IMR-90 (cell line): ENCODE results near the gene MYOM1. TPM values are rescaled to one million over a fixed set of nuclear protein-coding genes. Genes with fewer than 3 reads are reported as not detected.

Experiments used
- ATAC-seq: fragments of 200-7000 bp; cut with Tn5 transposase; 2 replicates; pipeline ENCODE4 v1.9.1; 2020; ENCODE audit warnings: low read depth, mild to moderate bottlenecking, moderate library complexity
- BruUV-seq: library from RNA; stranded (reverse); fragments of 400-500 nt; replicated peaks from 2 replicates; lab custom pipeline; 2021; lab: Mats Ljungman, UMichigan
- CTCF ChIA-PET: fragments of 300-600 bp; formaldehyde crosslinking; extraction: SDS; loops from one replicate; lab custom pipeline; 2021; ENCODE audit warnings: antibody characterized with exemption; lab: Yijun Ruan, JAX
- POLR2A ChIA-PET: fragments of 300-600 bp; sonication (Branson Sonifier 250); formaldehyde crosslinking; loops from one replicate; lab custom pipeline; 2022; ENCODE audit warnings: antibody characterized with exemption; ENCODE audit not compliant: unreplicated experiment; lab: Charles Lee
- DNase-seq: peaks from one replicate; pipeline ENCODE4 v3.0.0; 2013
- H2AFZ ChIP-seq: replicated peaks from 2 replicates; pipeline ENCODE3; 2013; ENCODE audit warnings: low read length, mild to moderate bottlenecking; ENCODE audit not compliant: poor library complexity
- H2AK5ac ChIP-seq: 2 replicates; pipeline ENCODE4 v1.6.1; 2013; ENCODE audit warnings: low read depth, low read length, inconsistent platforms
- H2AK9ac ChIP-seq: replicated peaks from 2 replicates; pipeline ENCODE3; 2013; ENCODE audit warnings: mild to moderate bottlenecking, low read depth, low read length, moderate library complexity; ENCODE audit not compliant: poor library complexity
- H2BK120ac ChIP-seq: 2 replicates; pipeline ENCODE4 v1.6.1; 2013; ENCODE audit warnings: low read depth, low read length, inconsistent platforms
- H2BK15ac ChIP-seq: 3 replicates; pipeline ENCODE4 v1.6.1; 2013; ENCODE audit warnings: low read depth, low read length, inconsistent platforms
- H2BK20ac ChIP-seq: 2 replicates; pipeline ENCODE4 v1.6.1; 2013; ENCODE audit warnings: low read depth, mild to moderate bottlenecking, inconsistent platforms, low read length, moderate library complexity
- H2BK5ac ChIP-seq: 2 replicates; pipeline ENCODE4 v1.6.1; 2013; ENCODE audit warnings: mild to moderate bottlenecking, low read depth, low read length, inconsistent platforms; ENCODE audit not compliant: poor library complexity, severe bottlenecking
- H3K14ac ChIP-seq: replicated peaks from 2 replicates; pipeline ENCODE4 v1.6.1; 2013; ENCODE audit warnings: low read depth, low read length, inconsistent platforms
- H3K18ac ChIP-seq: 2 replicates; pipeline ENCODE4 v1.6.1; 2013; ENCODE audit warnings: low read depth, low read length, control low read depth
- H3K23ac ChIP-seq: 2 replicates; pipeline ENCODE4 v1.6.1; 2013; ENCODE audit warnings: low read depth, low read length, inconsistent platforms
- H3K27ac ChIP-seq: 2 replicates; pipeline ENCODE4 v1.5.1; 2013; ENCODE audit warnings: mild to moderate bottlenecking, control low read depth, low read length; ENCODE audit not compliant: insufficient read depth
- H3K27me3 ChIP-seq: 2 replicates; pipeline ENCODE4 v1.6.1; 2013; ENCODE audit warnings: low read length; ENCODE audit not compliant: control insufficient read depth, insufficient read depth
- H3K36me3 ChIP-seq: 2 replicates; pipeline ENCODE4 v1.6.1; 2013; ENCODE audit warnings: low read length, mixed read lengths; ENCODE audit not compliant: control insufficient read depth, insufficient read depth
- H3K4ac ChIP-seq: 2 replicates; pipeline ENCODE4 v1.6.1; 2013; ENCODE audit warnings: low read depth, low read length, inconsistent platforms
- H3K4me1 ChIP-seq: 2 replicates; pipeline ENCODE4 v1.6.1; 2013; ENCODE audit warnings: low read length, mixed read lengths; ENCODE audit not compliant: control insufficient read depth, insufficient read depth
- H3K4me2 ChIP-seq: 2 replicates; pipeline ENCODE4 v1.6.1; 2013; ENCODE audit warnings: low read depth, mild to moderate bottlenecking, control low read depth, low read length, moderate library complexity
- H3K4me3 ChIP-seq: 2 replicates; pipeline ENCODE4 v1.5.1; 2013; ENCODE audit warnings: low read depth, mild to moderate bottlenecking, control low read depth, low read length, moderate library complexity; ENCODE audit not compliant: insufficient read depth
- H3K56ac ChIP-seq: 2 replicates; pipeline ENCODE4 v1.6.1; 2013; ENCODE audit warnings: low read length, inconsistent platforms; ENCODE audit not compliant: insufficient read depth; ENCODE audit errors: extremely low read depth
- H3K79me1 ChIP-seq, 2 experiments: 2 replicates each; pipeline ENCODE4 v1.6.1; 2013; ENCODE audit warnings: low read length in 2 of 2, inconsistent platforms in 1 of 2, low read depth in 1 of 2
- H3K9ac ChIP-seq: 2 replicates; pipeline ENCODE4 v1.6.1; 2013; ENCODE audit warnings: low read depth, low read length, control low read depth
- H3K9me1 ChIP-seq: 2 replicates; pipeline ENCODE4 v1.6.1; 2013; ENCODE audit warnings: low read length, inconsistent platforms; ENCODE audit not compliant: insufficient read depth
- H3K9me3 ChIP-seq: 2 replicates; pipeline ENCODE4 v1.6.1; 2013; ENCODE audit warnings: low read length; ENCODE audit not compliant: control insufficient read depth, insufficient read depth
- H4K20me1 ChIP-seq: 2 replicates; pipeline ENCODE4 v1.6.1; 2013; ENCODE audit warnings: low read length, inconsistent platforms; ENCODE audit not compliant: insufficient read depth
- H4K5ac ChIP-seq: 2 replicates; pipeline ENCODE4 v1.6.1; 2013; ENCODE audit warnings: mild to moderate bottlenecking, low read depth, low read length, control low read depth
- H4K8ac ChIP-seq, 2 experiments: 2 replicates each; pipeline ENCODE4 v1.6.1; 2013; ENCODE audit warnings: low read depth in 2 of 2, low read length in 2 of 2, control low read depth in 1 of 2, inconsistent platforms in 1 of 2
- H4K91ac ChIP-seq: 2 replicates; pipeline ENCODE4 v1.6.1; 2013; ENCODE audit warnings: low read depth, low read length, inconsistent platforms; ENCODE audit not compliant: insufficient read depth
- BHLHE40 ChIP-seq: fragments of 150-350 bp; IDR thresholded peaks from 2 replicates; pipeline ENCODE4 v1.6.1; 2016; ENCODE audit warnings: mild to moderate bottlenecking, low read depth, low read length
- CEBPB ChIP-seq: IDR thresholded peaks from 2 replicates; pipeline ENCODE4 v1.6.1; 2012; ENCODE audit warnings: low read depth, low read length, improper control_type of control experiment
- CHD1 ChIP-seq: IDR thresholded peaks from 2 replicates; pipeline ENCODE4 v1.6.1; 2012; ENCODE audit warnings: low read depth, low read length, improper control_type of control experiment
- CTCF ChIP-seq: conservative IDR thresholded peaks from 2 replicates; pipeline ENCODE4 v1.5.1; 2012; ENCODE audit warnings: mild to moderate bottlenecking, low read depth, low read length, improper control_type of control experiment
- ELK1 ChIP-seq: fragments of 150-350 bp; IDR thresholded peaks from 2 replicates; pipeline ENCODE4 v1.6.1; 2016; ENCODE audit warnings: low read depth, mild to moderate bottlenecking, low read length, moderate library complexity, borderline replicate concordance
- FOS ChIP-seq: fragments of 150-350 bp; IDR thresholded peaks from 2 replicates; pipeline ENCODE4 v1.6.1; 2016; ENCODE audit warnings: low read depth, low read length
- MAFK ChIP-seq: IDR thresholded peaks from 2 replicates; pipeline ENCODE4 v1.6.1; 2012; ENCODE audit warnings: low read depth, low read length, improper control_type of control experiment
- MAZ ChIP-seq: IDR thresholded peaks from 2 replicates; pipeline ENCODE4 v1.6.1; 2012; ENCODE audit warnings: low read depth, mild to moderate bottlenecking, low read length, improper control_type of control experiment, moderate library complexity, borderline replicate concordance
- MXI1 ChIP-seq: IDR thresholded peaks from 2 replicates; pipeline ENCODE4 v1.6.1; 2012; ENCODE audit warnings: low read depth, mild to moderate bottlenecking, low read length, moderate library complexity, borderline replicate concordance
- NFE2L2 ChIP-seq: fragments of 150-350 bp; IDR thresholded peaks from 2 replicates; pipeline ENCODE4 v1.6.1; 2016; ENCODE audit warnings: low read depth, mild to moderate bottlenecking, low read length
- POLR2A ChIP-seq: IDR thresholded peaks from 2 replicates; pipeline ENCODE4 v1.6.1; 2012; ENCODE audit warnings: mild to moderate bottlenecking, low read depth, low read length
- RAD21 ChIP-seq: IDR thresholded peaks from 2 replicates; pipeline ENCODE4 v1.6.1; 2012; ENCODE audit warnings: low read length, improper control_type of control experiment
- RCOR1 ChIP-seq: IDR thresholded peaks from 2 replicates; pipeline ENCODE4 v1.6.1; 2012; ENCODE audit warnings: mild to moderate bottlenecking, low read length, improper control_type of control experiment; ENCODE audit not compliant: insufficient replicate concordance
- RFX5 ChIP-seq: IDR thresholded peaks from 2 replicates; pipeline ENCODE4 v1.8.0; 2012; ENCODE audit warnings: low read depth, mild to moderate bottlenecking, low read length, moderate library complexity
- SMC3 ChIP-seq: fragments of 150-350 bp; IDR thresholded peaks from 2 replicates; pipeline ENCODE4 v1.6.1; 2016; ENCODE audit warnings: low read depth, mild to moderate bottlenecking, antibody characterized with exemption, low read length, moderate library complexity
- WGBS, 2 experiments: methylation state at CpG; one replicate each; pipeline versions ENCODE4 v1.1.5 to v1.1.7; 2013; ENCODE audit warnings: missing lambda C conversion rate in 2 of 2; ENCODE audit not compliant: insufficient read length in 1 of 2; ENCODE audit errors: extremely low coverage in 2 of 2; 5-methylcytosine and 5-hydroxymethylcytosine counted together
- dilution Hi-C: fragments of 300-500 bp; cut with HindIII; formaldehyde crosslinking; loops from one replicate; pipeline ENCODE4 v1.14.3; 2018; ENCODE audit warnings: low sequenced_read_pairs; ENCODE audit not compliant: unreplicated experiment
- in situ Hi-C: fragments of 300-500 bp; cut with MboI; formaldehyde crosslinking; loops from 3 replicates; pipeline ENCODE4 v1.14.3; 2019; ENCODE audit warnings: low sequenced_read_pairs, inconsistent platforms, mixed read lengths
- intact Hi-C: fragments of 100-400 bp; cut with micrococcal nuclease; formaldehyde crosslinking; loops from 2 replicates; pipeline ENCODE4 v1.10.0; 2022
- polyA plus RNA-seq, 3 experiments: library from polyadenylated mRNA; depleted of rRNA; stranded (reverse); fragments of >200 nt; gene quantifications; 2 replicates each; pipeline ENCODE4 v1.2.3, GENCODE V29; 2012; ENCODE audit warnings: low replicate concordance in 1 of 3
- total RNA-seq: library from RNA; depleted of rRNA; stranded (reverse); fragments of >200 nt; gene quantifications from 2 replicates; pipeline ENCODE4 v1.2.3, GENCODE V29; 2012

MYOM1 gene
- total and polyA plus RNA-seq, 2 of the 4 experiments (the other 2 are of a cell fraction) = under 0.01 to 0.10 TPM

GRCh38 chr18:3029215-3029952 is 190.4 kb downstream of the MYOM1 start:
- H2BK120ac ChIP-seq = peak overlapping the region; percentile 97
- H4K91ac ChIP-seq = peak overlapping the region; percentile 91
- H2BK5ac ChIP-seq = peak overlapping the region; percentile 80
- DNase-seq (peak; percentile 67), ATAC-seq (peak; percentile 87)
- H2AK5ac ChIP-seq = peak overlapping the region; percentile 10
- H3K79me1 ChIP-seq = no peaks in the 10 kb centered on the region
- peak overlapping the region; percentile 78 for H3K18ac ChIP-seq
- peak overlapping the region; percentile 39 for H3K27ac ChIP-seq
- peak overlapping the region; percentile 95 for H3K4ac ChIP-seq
- H3K4me2 ChIP-seq = peak overlapping the region; percentile 79
- ChIA-PET CTCF (no interaction called here), POLR2A (no interaction called here)
- peak overlapping the region; percentile 87 for H2AFZ ChIP-seq
- no peaks in the 10 kb centered on the region for H4K20me1 ChIP-seq
- peak overlapping the region; percentile 84 for H4K5ac ChIP-seq
- peak overlapping the region; percentile 98 for H3K14ac ChIP-seq
- H3K9me3 ChIP-seq = no peaks in the 10 kb centered on the region
- peak overlapping the region; percentile 18; the same call in 1 of the 2 replicates for H3K56ac ChIP-seq
- BruUV-seq = no TSS peak
- intact Hi-C loops (loop anchor here (2.0 to 5.0 kb wide), 2 partner anchors 15 to 58 kb away; no protein-coding TSS in a partner anchor), in situ Hi-C loops (no loop called here), dilution Hi-C loops (no loop called here)
- peak overlapping the region; percentile 6 to 89; a peak in 3 of 4 replicates for H4K8ac ChIP-seq
- peaks cover 8% of the 10 kb centered on the region for H3K4me1 ChIP-seq
- H3K9me1 ChIP-seq = peaks cover 7% of the 10 kb centered on the region; the same call in 1 of the 2 replicates
- WGBS, 2 experiments = no CpG with 5 or more reads among the region's 12 CpGs
- no peak overlapping the region; the same call in 1 of the 2 replicates for H3K4me3 ChIP-seq
- H2BK20ac ChIP-seq = peak overlapping the region; percentile 78
- H3K9ac ChIP-seq = peak overlapping the region; percentile 19
- peak overlapping the region; percentile 88; the same call in 2 of the 3 replicates for H2BK15ac ChIP-seq
- H3K27me3 ChIP-seq = no peaks in the 10 kb centered on the region
- H3K36me3 ChIP-seq = no peaks in the 10 kb centered on the region
- peak overlapping the region; percentile 94 for H3K23ac ChIP-seq
- peak overlapping the region; percentile 86 for H2AK9ac ChIP-seq
- TF ChIP-seq MAZ (no peak), CTCF (no peak), RFX5 (no peak), RAD21 (no peak), BHLHE40 (no peak), CEBPB (no peak), ELK1 (no peak), MXI1 (no peak), POLR2A (no peak), MAFK (no peak), SMC3 (no peak), NFE2L2 (no peak), CHD1 (no peak), FOS (no peak), RCOR1 (no peak)
